Pancreas (tissue), 10 donors: Measurements from ENCODE around the gene ZBTB9. TPM values are rescaled to one million over a fixed set of nuclear protein-coding genes. Genes with fewer than 3 reads are reported as not detected.

Experiments used
- ATAC-seq, 4 donors: fragments of 200-7000 bp; cut with Tn5 transposase; one replicate each; pipeline versions ENCODE4 v1.8.0 to v1.9.1; 2020; ENCODE audit warnings: mild to moderate bottlenecking in 4 of 4, moderate library complexity in 4 of 4
- DNase-seq, 6 donors: peaks; one replicate each; pipeline ENCODE4 v3.0.0-alpha.2; 2020
- FAIRE-seq: peaks from 2 replicates; lab custom pipeline; 2012; peaks lifted over from hg19 to GRCh38; lab: Jason Lieb, UNC
- H3K27ac ChIP-seq, 4 donors: fragments of 200-600 bp; sonication (generic); 1 replicate in 3 of 4; 2 replicates in 1 of 4; pipeline versions ENCODE4 v1.5.0 to v1.8.0; 2020
- H3K27me3 ChIP-seq, 4 donors: fragments of 200-600 bp; one replicate each; pipeline ENCODE4 v1.8.0; 2021
- H3K36me3 ChIP-seq, 3 donors: fragments of 200-600 bp; sonication (generic) in 1 of 3; one replicate each; pipeline versions ENCODE4 v1.5.0 to v1.8.0; 2020 to 2021
- H3K4me1 ChIP-seq, 3 donors: fragments of 200-600 bp; one replicate each; pipeline ENCODE4 v1.8.0; 2021
- H3K4me3 ChIP-seq, 4 donors: fragments of 200-600 bp; sonication (generic) in 2 of 4; one replicate each; pipeline versions ENCODE4 v1.5.0 to v1.8.0; 2020 to 2021
- H3K9me3 ChIP-seq, 4 donors: fragments of 200-600 bp; one replicate each; pipeline ENCODE4 v1.8.0; 2021
- WGBS, 2 donors: extraction: QIAGEN DNeasy Blood & Tissue Kit; methylation state at CpG; one replicate each; pipeline ENCODE4 v1.1.7; 2013; 5-methylcytosine and 5-hydroxymethylcytosine counted together
- intact Hi-C, 3 donors: fragments of 100-400 bp; cut with DNase I; formaldehyde crosslinking; loops; one replicate each; pipeline versions ENCODE4 v1.11.1 to v1.14.2; 2022
- polyA plus RNA-seq, 2 donors: library from polyadenylated mRNA; stranded (reverse); fragments of 200-250 nt; gene quantifications; one replicate each; pipeline ENCODE4 v1.2.3, GENCODE V29; 2013
- total RNA-seq, 6 donors: library from RNA; stranded (reverse); fragmentation: NEBNext Ultra II Directional in 4 of 6; extraction: Animal tissue kit (Norgen Biotek cat#: 25700) in 4 of 6; gene quantifications; one replicate each; pipeline versions ENCODE4 v1.2.1 to v1.2.4, GENCODE V29; 2021 to 2023
- TF ChIP-seq, protein P1 (sequence below), 4 donors: fragments of 200-600 bp; sonication (generic) in 3 of 4; IDR thresholded peaks; one replicate each; pipeline versions ENCODE4 v1.5.0 to v1.8.0; 2021; ENCODE audit warnings: antibody characterized with exemption in 4 of 4
- donor health status: healthy with polysubstance abuse.
- donor health status: DM: no; HTN: no; CAD: no; lungs with moderate emphysema.
- donor health status: DM: no; HTN: no; CAD: no.
- donor health status: control.
- donor health status: control.
- donor health status: Bipolar disorder and iron deficiency.
- donor health status: DM: yes; HTN: yes; CAD: no.
- donor health status: DM: no; HTN: no; CAD: no.
- donor health status: DM: no; HTN: no; CAD: no.
- donor health status: DM: yes; HTN: yes; CAD: no.

ZBTB9 gene
- total and polyA plus RNA-seq, 8 donors, result 1.7 to 4.7 (median 3.5) TPM

DNA sequence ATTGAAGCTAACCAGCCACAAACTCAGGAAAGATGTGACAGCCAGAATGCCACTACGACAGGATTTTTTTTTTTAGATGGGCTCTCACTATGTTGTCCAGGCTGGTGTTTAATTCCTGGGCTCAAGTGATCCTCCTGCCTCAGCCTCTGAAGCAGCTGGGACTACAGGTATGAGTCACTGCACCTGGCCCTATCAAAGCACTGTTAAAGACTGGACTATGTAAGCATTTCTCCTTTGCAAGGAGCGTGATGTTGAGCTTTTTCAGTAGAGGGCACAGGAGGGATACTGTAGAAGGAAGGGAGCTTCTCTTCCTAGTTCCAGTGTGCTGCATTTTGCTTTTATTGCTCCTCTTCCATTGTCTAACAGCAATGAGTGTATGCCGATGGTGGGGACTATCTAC lies 35.8 kb downstream of the ZBTB9 start:
- ATAC-seq (no peak), FAIRE-seq (no peak), DNase-seq (no peak)
- TF ChIP-seq, protein P1, sequence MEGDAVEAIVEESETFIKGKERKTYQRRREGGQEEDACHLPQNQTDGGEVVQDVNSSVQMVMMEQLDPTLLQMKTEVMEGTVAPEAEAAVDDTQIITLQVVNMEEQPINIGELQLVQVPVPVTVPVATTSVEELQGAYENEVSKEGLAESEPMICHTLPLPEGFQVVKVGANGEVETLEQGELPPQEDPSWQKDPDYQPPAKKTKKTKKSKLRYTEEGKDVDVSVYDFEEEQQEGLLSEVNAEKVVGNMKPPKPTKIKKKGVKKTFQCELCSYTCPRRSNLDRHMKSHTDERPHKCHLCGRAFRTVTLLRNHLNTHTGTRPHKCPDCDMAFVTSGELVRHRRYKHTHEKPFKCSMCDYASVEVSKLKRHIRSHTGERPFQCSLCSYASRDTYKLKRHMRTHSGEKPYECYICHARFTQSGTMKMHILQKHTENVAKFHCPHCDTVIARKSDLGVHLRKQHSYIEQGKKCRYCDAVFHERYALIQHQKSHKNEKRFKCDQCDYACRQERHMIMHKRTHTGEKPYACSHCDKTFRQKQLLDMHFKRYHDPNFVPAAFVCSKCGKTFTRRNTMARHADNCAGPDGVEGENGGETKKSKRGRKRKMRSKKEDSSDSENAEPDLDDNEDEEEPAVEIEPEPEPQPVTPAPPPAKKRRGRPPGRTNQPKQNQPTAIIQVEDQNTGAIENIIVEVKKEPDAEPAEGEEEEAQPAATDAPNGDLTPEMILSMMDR (IDR thresholded peaks at IDR 0.05), result no peak
- no peaks in the 10 kb centered on the region for H3K4me1 ChIP-seq
- H3K27ac ChIP-seq, result no peak overlapping the region
- intact Hi-C loops, result no loop called here
- no peaks in the 10 kb centered on the region for H3K36me3 ChIP-seq
- 66 to 70% methylated on average over 3 of the region's 3 CpGs for WGBS, 2 donors
- H3K4me3 ChIP-seq, result no peak overlapping the region
- no peaks in the 10 kb centered on the region for H3K9me3 ChIP-seq
- no peaks in the 10 kb centered on the region for H3K27me3 ChIP-seq

DNA sequence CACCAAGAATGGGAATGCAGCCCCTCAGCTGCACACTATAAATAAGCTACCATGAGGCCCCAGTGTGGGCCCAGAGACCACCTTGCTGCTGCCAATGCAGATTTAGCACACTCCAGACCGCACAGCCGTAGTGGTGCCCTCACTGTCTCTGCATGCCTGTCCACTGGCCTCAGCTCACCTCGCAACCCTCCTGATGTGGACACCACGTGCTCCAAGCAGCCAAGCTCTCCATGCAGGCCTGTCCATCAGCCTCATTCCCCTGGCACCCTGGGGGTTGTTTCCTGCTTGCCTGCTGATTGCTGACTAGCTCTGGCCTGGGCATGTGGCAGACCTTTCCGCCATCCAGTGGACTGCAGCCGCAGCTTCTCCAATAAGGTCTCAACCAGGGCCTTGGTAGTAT lies 36.2 kb downstream of the ZBTB9 start:
- intact Hi-C loops, result no loop called here
- H3K36me3 ChIP-seq, result no peaks in the 10 kb centered on the region
- H3K4me1 ChIP-seq, result no peaks in the 10 kb centered on the region
- WGBS, 2 donors, result 79 to 86% methylated on average over 6 of the region's 6 CpGs
- H3K4me3 ChIP-seq, result no peak overlapping the region
- no peaks in the 10 kb centered on the region for H3K27me3 ChIP-seq
- FAIRE-seq, result no peak
- H3K9me3 ChIP-seq, result no peaks in the 10 kb centered on the region
- no peak for ATAC-seq
- TF ChIP-seq, protein P1 (IDR thresholded peaks at IDR 0.05), result no peak
- DNase-seq, result no peak
- no peak overlapping the region for H3K27ac ChIP-seq

DNA sequence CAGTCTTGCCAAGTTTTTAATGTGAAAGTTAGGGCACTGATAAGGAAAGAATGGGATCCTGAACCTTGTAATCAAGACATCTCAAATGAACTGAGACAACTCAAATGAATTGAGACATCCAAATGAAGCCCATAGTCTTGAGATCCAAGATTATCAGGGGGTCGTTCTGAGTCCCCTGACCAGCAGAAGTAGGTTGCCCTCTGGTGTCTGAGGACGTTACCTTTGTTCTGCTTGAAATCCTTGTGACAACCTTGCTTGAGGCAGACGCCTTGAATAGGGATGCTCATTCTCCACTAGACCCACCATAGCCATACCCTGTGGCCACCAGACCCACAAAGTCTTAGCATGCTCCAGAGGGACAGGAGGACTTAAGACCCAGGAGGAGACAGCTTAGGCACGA lies 37.7 kb downstream of the ZBTB9 start:
- DNase-seq, result no peak
- Histone ChIP-seq H3K9me3 (no peaks in the 10 kb centered on the region), H3K27me3 (no peaks in the 10 kb centered on the region), H3K4me1 (no peaks in the 10 kb centered on the region), H3K27ac (no peak overlapping the region), H3K36me3 (no peaks in the 10 kb centered on the region), H3K4me3 (no peak overlapping the region)
- TF ChIP-seq, protein P1 (IDR thresholded peaks at IDR 0.05), result no peak
- intact Hi-C loops, result no loop called here
- FAIRE-seq, result no peak
- 33 to 44% methylated on average over 4 of the region's 4 CpGs for WGBS, 2 donors
- ATAC-seq, result no peak

DNA sequence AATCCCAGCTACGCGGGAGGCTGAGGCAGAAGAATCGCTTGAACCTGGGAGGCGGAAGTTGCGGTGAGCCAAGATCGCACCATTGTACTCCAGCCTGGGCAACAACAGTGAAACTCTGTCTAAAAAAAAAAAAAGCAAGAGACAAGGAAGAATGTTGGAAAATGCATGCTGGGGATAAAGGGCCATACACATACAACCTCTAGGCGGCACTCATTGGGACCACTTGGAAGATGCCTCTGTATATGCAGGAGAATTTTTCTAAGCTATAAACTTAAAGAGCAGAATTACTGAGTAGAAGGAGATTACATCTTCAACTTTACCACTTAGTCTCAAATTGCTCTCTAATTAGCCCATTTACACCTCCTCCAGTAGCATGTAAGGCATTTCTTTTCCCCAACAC lies 42.8 kb downstream of the ZBTB9 start:
- no peak overlapping the region for H3K4me3 ChIP-seq
- H3K27me3 ChIP-seq, result no peaks in the 10 kb centered on the region
- H3K27ac ChIP-seq, result no peak overlapping the region
- no peaks in the 10 kb centered on the region for H3K36me3 ChIP-seq
- 93 to 97% methylated on average over 7 of the region's 7 CpGs for WGBS, 2 donors
- intact Hi-C loops, result no loop called here
- FAIRE-seq, result no peak
- H3K4me1 ChIP-seq, result no peaks in the 10 kb centered on the region
- no peaks in the 10 kb centered on the region for H3K9me3 ChIP-seq
- no peak for ATAC-seq
- TF ChIP-seq, protein P1 (IDR thresholded peaks at IDR 0.05), result no peak
- DNase-seq, result no peak

DNA sequence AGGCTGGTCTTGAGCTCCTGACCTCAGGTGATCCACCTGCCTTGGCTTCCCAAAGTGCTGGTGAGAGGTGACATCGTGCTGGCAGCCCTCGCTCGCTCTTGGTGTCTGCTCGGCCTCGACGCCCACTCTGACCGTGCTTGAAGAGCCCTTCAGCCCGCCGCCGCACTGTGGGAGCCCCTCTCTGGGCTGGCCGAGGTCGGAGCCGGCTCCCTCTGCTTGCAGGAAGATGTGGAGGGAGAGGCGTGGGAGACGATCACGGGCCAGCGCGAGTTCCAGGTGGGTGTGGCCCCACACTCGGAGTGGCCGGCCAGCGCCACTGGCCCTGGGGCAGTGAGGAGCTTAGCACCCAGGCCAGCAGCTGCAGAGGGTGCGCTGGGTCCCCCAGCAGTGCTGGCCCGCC lies 48.1 kb downstream of the ZBTB9 start:
- no peaks in the 10 kb centered on the region for H3K9me3 ChIP-seq
- no peaks in the 10 kb centered on the region for H3K4me1 ChIP-seq
- no peaks in the 10 kb centered on the region for H3K27me3 ChIP-seq
- H3K36me3 ChIP-seq, result no peaks in the 10 kb centered on the region
- WGBS, 2 donors, result 82 to 90% methylated on average over 21 to 23 of the region's 23 CpGs
- ATAC-seq (no peak), FAIRE-seq (no peak), DNase-seq (no peak)
- intact Hi-C loops, result no loop called here
- no peak overlapping the region for H3K27ac ChIP-seq
- H3K4me3 ChIP-seq, result no peak overlapping the region
- TF ChIP-seq, protein P1 (IDR thresholded peaks at IDR 0.05), result no peak
